Peyer's patch (tissue), 4 donors: ENCODE results near the gene SH3RF3. TPM values are rescaled to one million over a fixed set of nuclear protein-coding genes. Genes with fewer than 3 reads are reported as not detected.

Source experiments
- DNase-seq, 3 donors: peaks; one replicate each; pipeline ENCODE4 v3.0.0-alpha.2; 2017 to 2019
- H3K27ac ChIP-seq, 4 donors: fragments of 200-600 bp; sonication (generic); one replicate each; pipeline ENCODE4 v1.5.1; 2016 to 2019
- H3K27me3 ChIP-seq, 2 donors: fragments of 200-600 bp; sonication (generic); one replicate each; pipeline ENCODE4 v1.5.1; 2019
- H3K36me3 ChIP-seq, 3 donors: fragments of 200-600 bp; sonication (generic); one replicate each; pipeline ENCODE4 v1.5.1; 2016 to 2019
- H3K4me1 ChIP-seq, 4 donors: fragments of 200-600 bp; sonication (generic); one replicate each; pipeline ENCODE4 v1.5.1; 2016 to 2019
- H3K4me3 ChIP-seq, 4 donors: fragments of 200-600 bp; sonication (generic); 1 replicate in 3 of 4; 2 replicates in 1 of 4; pipeline ENCODE4 v1.5.1; 2016 to 2019; ENCODE audit warnings: mild to moderate bottlenecking in 1 of 4
- H3K9me3 ChIP-seq, 4 donors: fragments of 200-600 bp; sonication (generic); one replicate each; pipeline ENCODE4 v1.5.1; 2016 to 2019; ENCODE audit warnings: mild to moderate bottlenecking in 1 of 4
- POLR2A ChIP-seq, 2 donors: fragments of 450-650 bp; IDR thresholded peaks; one replicate each; pipeline ENCODE4 v1.5.1; 2017; ENCODE audit warnings: antibody characterized with exemption in 2 of 2, mild to moderate bottlenecking in 2 of 2, moderate library complexity in 2 of 2
- total RNA-seq, 4 donors: library from RNA; depleted of rRNA; stranded (reverse); fragments of >200 nt; gene quantifications; one replicate each; pipeline ENCODE4 v1.1.0, GENCODE V29; 2016
- TF ChIP-seq, protein P1 (sequence below), 6 experiments: fragments of 450-650 bp in 4 of 6; fragments of 200-600 bp in 2 of 6; sonication (generic) in 1 of 6; IDR thresholded peaks; one replicate each; pipeline ENCODE4 v1.5.1; 2017 to 2019; ENCODE audit warnings: antibody characterized with exemption in 6 of 6, mild to moderate bottlenecking in 3 of 6, moderate library complexity in 1 of 6

Gene SH3RF3
- total RNA-seq, 4 donors from 2014 or later, result 1.1 to 5.0 (median 3.3) TPM

DNA sequence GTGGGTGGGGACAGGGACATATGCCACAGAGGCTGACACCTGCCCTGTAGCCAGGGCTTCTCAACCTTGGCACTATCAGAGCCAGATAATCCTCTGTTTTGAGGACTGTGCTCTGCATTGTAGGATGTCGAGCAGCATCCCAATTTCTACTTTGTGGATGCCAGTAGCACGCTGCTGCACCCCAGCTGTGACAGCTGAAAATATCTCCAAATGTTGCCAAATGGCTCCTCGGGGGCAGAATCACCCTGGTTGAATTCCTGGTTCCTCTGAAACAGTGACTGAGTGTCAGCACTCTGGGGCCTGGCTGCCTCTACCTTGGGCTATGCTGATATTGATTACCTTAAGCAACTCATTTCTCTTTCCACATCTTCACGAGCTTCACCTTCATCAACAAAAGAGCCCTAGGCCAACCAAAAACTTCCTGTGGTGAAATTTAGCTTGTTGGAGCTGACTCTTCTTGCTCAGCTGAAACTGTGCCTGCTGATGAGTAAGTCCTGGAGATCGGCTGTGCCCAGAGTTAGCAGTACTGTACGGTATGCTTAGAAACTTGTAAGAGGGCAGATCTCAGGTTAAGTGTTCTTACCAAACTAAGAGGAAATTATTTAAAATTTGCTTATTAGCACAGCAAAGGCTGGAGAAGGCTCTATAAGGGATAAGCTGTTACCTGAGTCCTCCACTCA lies 346.7 kb downstream of the SH3RF3 start:
- H3K27ac ChIP-seq, result no peak overlapping the region
- no peak overlapping the region for H3K4me3 ChIP-seq
- no peaks in the 10 kb centered on the region for H3K36me3 ChIP-seq
- no peaks in the 10 kb centered on the region for H3K9me3 ChIP-seq
- no peak for TF ChIP-seq POLR2A (IDR thresholded peaks at IDR 0.05)
- TF ChIP-seq, protein P1, sequence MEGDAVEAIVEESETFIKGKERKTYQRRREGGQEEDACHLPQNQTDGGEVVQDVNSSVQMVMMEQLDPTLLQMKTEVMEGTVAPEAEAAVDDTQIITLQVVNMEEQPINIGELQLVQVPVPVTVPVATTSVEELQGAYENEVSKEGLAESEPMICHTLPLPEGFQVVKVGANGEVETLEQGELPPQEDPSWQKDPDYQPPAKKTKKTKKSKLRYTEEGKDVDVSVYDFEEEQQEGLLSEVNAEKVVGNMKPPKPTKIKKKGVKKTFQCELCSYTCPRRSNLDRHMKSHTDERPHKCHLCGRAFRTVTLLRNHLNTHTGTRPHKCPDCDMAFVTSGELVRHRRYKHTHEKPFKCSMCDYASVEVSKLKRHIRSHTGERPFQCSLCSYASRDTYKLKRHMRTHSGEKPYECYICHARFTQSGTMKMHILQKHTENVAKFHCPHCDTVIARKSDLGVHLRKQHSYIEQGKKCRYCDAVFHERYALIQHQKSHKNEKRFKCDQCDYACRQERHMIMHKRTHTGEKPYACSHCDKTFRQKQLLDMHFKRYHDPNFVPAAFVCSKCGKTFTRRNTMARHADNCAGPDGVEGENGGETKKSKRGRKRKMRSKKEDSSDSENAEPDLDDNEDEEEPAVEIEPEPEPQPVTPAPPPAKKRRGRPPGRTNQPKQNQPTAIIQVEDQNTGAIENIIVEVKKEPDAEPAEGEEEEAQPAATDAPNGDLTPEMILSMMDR (IDR thresholded peaks at IDR 0.05), result no peak
- peaks cover 0 to 6% (median under 1%) of the 10 kb centered on the region in 4 donors for H3K4me1 ChIP-seq
- no peaks in the 10 kb centered on the region for H3K27me3 ChIP-seq
- DNase-seq, result no peak

GRCh38 chr2:109476641-109477441 lies 347.8 kb downstream of the SH3RF3 start:
- Histone ChIP-seq H3K9me3 (no peaks in the 10 kb centered on the region), H3K27ac (no peak overlapping the region), H3K4me1 (peaks cover 0 to 6% (median 0%) of the 10 kb centered on the region in 4 donors), H3K27me3 (no peaks in the 10 kb centered on the region), H3K4me3 (no peak overlapping the region), H3K36me3 (no peaks in the 10 kb centered on the region)
- peak in 1 of 3 donors; percentile 27 for DNase-seq
- no peak for TF ChIP-seq POLR2A (IDR thresholded peaks at IDR 0.05)
- TF ChIP-seq, protein P1 (IDR thresholded peaks at IDR 0.05), result no peak

DNA sequence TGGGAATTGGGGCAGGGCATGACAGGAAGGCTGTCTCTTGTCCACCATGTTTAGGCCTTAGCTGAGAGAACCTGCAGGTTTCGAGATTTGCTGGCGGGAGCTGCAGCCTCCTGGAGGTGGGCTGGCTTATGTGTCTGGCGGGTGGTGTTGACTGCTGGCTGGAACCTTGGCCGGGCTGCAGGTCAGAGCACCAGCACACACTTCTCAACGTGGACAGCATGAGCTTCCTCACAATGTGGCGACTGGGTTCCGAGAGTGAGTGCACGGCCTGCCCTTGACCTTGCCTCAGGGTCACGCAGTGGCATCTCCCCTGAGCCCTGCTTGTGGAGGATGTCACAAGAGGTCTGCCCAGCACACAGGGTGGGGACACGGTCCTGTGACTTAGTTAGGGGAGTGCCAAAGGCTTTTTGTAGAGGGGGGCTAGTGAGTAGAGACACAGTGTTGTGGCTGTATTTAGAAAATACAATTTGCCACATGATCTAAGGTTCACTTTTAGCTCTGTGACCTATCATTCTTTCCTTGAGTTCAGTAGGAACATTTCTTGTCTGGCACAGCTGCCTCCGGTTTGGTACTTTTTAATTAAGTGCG lies 350.0 kb downstream of the SH3RF3 start:
- H3K9me3 ChIP-seq, result no peaks in the 10 kb centered on the region
- H3K36me3 ChIP-seq, result no peaks in the 10 kb centered on the region
- H3K27ac ChIP-seq, result no peak overlapping the region
- peaks cover 0 to 6% (median 0%) of the 10 kb centered on the region in 4 donors for H3K4me1 ChIP-seq
- no peaks in the 10 kb centered on the region for H3K27me3 ChIP-seq
- peak in 1 of 3 donors; percentile 29 for DNase-seq
- H3K4me3 ChIP-seq, result no peak overlapping the region
- TF ChIP-seq, protein P1 (IDR thresholded peaks at IDR 0.05), result no peak
- no peak for TF ChIP-seq POLR2A (IDR thresholded peaks at IDR 0.05)

- peaks cover 0 to 6% (median 0%) of the 10 kb centered on the region in 4 donors for H3K4me1 ChIP-seq
- DNase-seq, result peak in 1 of 3 donors; percentile 34
- no peaks in the 10 kb centered on the region for H3K9me3 ChIP-seq
- no peak for TF ChIP-seq POLR2A (IDR thresholded peaks at IDR 0.05)
- TF ChIP-seq, protein P1 (IDR thresholded peaks at IDR 0.05), result no peak
- no peak overlapping the region for H3K27ac ChIP-seq
- no peaks in the 10 kb centered on the region for H3K27me3 ChIP-seq
- no peaks in the 10 kb centered on the region for H3K36me3 ChIP-seq
- H3K4me3 ChIP-seq, result no peak overlapping the region
Measured at GRCh38 chr2:109479804-109480203, 350.8 kb downstream of the SH3RF3 start.

- Histone ChIP-seq H3K4me1 (peaks cover 0 to 6% (median 0%) of the 10 kb centered on the region in 4 donors), H3K9me3 (no peaks in the 10 kb centered on the region), H3K4me3 (no peak overlapping the region), H3K27ac (peak overlapping the region in 1 of 4 donors; percentile 17), H3K36me3 (no peaks in the 10 kb centered on the region), H3K27me3 (no peaks in the 10 kb centered on the region)
- DNase-seq, result no peak
- no peak for TF ChIP-seq POLR2A (IDR thresholded peaks at IDR 0.05)
- TF ChIP-seq, protein P1 (IDR thresholded peaks at IDR 0.05), result no peak
Measured at GRCh38 chr2:109480486-109481195, 351.6 kb downstream of the SH3RF3 start.
